Neural progenitor cell (in vitro differentiated cells): ENCODE results near the gene TP53BP2.

ENCODE experiments used
- EZH2 ChIP-seq: fragments of 200-600 bp; sonication (generic); IDR thresholded peaks from 2 replicates; pipeline ENCODE4 v1.6.1; 2017; ENCODE audit warnings: antibody characterized with exemption, mild to moderate bottlenecking, moderate library complexity
- TF ChIP-seq, protein P1 (sequence below): fragments of 200-600 bp; sonication (generic); IDR thresholded peaks from 2 replicates; pipeline ENCODE4 v1.5.1; 2017; ENCODE audit warnings: antibody characterized with exemption, mild to moderate bottlenecking

DNA sequence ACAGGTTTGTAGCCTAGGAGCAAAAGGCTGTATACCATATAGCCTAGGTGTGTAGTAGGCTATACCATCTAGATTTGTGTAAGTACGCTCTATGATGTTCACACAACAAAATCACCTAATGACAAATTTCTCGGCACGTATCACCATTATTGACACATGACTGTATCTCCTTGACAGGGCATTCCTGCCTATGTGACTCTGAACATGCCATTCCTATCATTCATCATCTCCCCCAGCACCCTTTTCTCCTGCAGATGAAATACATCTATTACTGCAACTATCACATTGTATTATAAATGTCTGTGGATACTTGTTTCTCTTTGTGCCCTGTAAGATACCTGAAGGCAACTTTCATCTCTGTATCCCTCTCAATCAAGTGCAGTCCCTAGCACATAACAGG is 29.9 kb downstream of the TP53BP2 start:
- TF ChIP-seq, protein P1, sequence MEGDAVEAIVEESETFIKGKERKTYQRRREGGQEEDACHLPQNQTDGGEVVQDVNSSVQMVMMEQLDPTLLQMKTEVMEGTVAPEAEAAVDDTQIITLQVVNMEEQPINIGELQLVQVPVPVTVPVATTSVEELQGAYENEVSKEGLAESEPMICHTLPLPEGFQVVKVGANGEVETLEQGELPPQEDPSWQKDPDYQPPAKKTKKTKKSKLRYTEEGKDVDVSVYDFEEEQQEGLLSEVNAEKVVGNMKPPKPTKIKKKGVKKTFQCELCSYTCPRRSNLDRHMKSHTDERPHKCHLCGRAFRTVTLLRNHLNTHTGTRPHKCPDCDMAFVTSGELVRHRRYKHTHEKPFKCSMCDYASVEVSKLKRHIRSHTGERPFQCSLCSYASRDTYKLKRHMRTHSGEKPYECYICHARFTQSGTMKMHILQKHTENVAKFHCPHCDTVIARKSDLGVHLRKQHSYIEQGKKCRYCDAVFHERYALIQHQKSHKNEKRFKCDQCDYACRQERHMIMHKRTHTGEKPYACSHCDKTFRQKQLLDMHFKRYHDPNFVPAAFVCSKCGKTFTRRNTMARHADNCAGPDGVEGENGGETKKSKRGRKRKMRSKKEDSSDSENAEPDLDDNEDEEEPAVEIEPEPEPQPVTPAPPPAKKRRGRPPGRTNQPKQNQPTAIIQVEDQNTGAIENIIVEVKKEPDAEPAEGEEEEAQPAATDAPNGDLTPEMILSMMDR = no peak
- TF ChIP-seq EZH2 = no peak
